ENCODE data around the gene DAGLB.

- TF ChIP-seq ETV6 (CRISPR knock-in tag; IDR thresholded peaks at IDR 0.05), result no peak
- TF ChIP-seq, protein P1, sequence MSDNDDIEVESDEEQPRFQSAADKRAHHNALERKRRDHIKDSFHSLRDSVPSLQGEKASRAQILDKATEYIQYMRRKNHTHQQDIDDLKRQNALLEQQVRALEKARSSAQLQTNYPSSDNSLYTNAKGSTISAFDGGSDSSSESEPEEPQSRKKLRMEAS (CRISPR knock-in tag; IDR thresholded peaks at IDR 0.05), result no peak
- TF ChIP-seq, protein P2, sequence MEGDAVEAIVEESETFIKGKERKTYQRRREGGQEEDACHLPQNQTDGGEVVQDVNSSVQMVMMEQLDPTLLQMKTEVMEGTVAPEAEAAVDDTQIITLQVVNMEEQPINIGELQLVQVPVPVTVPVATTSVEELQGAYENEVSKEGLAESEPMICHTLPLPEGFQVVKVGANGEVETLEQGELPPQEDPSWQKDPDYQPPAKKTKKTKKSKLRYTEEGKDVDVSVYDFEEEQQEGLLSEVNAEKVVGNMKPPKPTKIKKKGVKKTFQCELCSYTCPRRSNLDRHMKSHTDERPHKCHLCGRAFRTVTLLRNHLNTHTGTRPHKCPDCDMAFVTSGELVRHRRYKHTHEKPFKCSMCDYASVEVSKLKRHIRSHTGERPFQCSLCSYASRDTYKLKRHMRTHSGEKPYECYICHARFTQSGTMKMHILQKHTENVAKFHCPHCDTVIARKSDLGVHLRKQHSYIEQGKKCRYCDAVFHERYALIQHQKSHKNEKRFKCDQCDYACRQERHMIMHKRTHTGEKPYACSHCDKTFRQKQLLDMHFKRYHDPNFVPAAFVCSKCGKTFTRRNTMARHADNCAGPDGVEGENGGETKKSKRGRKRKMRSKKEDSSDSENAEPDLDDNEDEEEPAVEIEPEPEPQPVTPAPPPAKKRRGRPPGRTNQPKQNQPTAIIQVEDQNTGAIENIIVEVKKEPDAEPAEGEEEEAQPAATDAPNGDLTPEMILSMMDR (IDR thresholded peaks at IDR 0.05), result no peak
These were observed 80.0 kb downstream of the DAGLB start for GRCh38 chr7:6367701-6368211.
